A549 (cell line): ENCODE data around the gene TESMIN. TPM values are rescaled to one million over a fixed set of nuclear protein-coding genes. Genes with fewer than 3 reads are reported as not detected.

Source experiments
- ATAC-seq, 2 experiments: fragments of 200-7000 bp in 1 of 2; fragments of >200 bp in 1 of 2; cut with Nextera tagmentation in 1 of 2; cut with Tn5 transposase in 1 of 2; 3 replicates each; pipeline versions ENCODE4 v1.8.0 to v1.9.1; 2018 to 2020; ENCODE audit warnings: mild to moderate bottlenecking in 1 of 2, moderate library complexity in 1 of 2
- CTCF ChIA-PET: fragments of 300-600 bp; sonication (Branson Sonifier 250); formaldehyde crosslinking; extraction: SDS; loops from one replicate; lab custom pipeline; 2021; ENCODE audit warnings: antibody characterized with exemption, inconsistent platforms; lab: Yijun Ruan, JAX
- POLR2A ChIA-PET: fragments of 350-600 bp; formaldehyde crosslinking; extraction: SDS; loops from one replicate; lab custom pipeline; 2021; ENCODE audit warnings: antibody characterized with exemption, inconsistent platforms; lab: Yijun Ruan, JAX
- DNase-seq, 2 experiments: peaks; one replicate each; pipeline versions ENCODE4 v3.0.0 to v3.0.0-alpha.2; 2011 to 2016; ENCODE audit warnings: low read depth in 1 of 2, low spot score in 1 of 2
- FAIRE-seq: peaks from 2 replicates; lab custom pipeline; 2011; peaks lifted over from hg19 to GRCh38; lab: Jason Lieb, UNC
- H3K27ac ChIP-seq, 2 experiments: fragments of >200 bp; sonication (Bioruptor Twin); formaldehyde crosslinking; 3 replicates each; pipeline ENCODE4 v1.5.1; 2016 to 2017
- H3K4me1 ChIP-seq: fragments of >200 bp; sonication (Bioruptor Twin); formaldehyde crosslinking; 3 replicates; pipeline ENCODE4 v1.6.1; 2016
- H3K4me2 ChIP-seq: fragments of >200 bp; sonication (Bioruptor Twin); formaldehyde crosslinking; 3 replicates; pipeline ENCODE4 v1.6.1; 2016
- H3K4me3 ChIP-seq: fragments of >200 bp; sonication (Bioruptor Twin); formaldehyde crosslinking; 3 replicates; pipeline ENCODE4 v1.5.1; 2016
- H3K9me3 ChIP-seq: fragments of >200 bp; sonication (Bioruptor Twin); formaldehyde crosslinking; 3 replicates; pipeline ENCODE4 v1.6.1; 2016
- BHLHE40 ChIP-seq: IDR thresholded peaks from 2 replicates; pipeline ENCODE4 v1.6.1; 2012; ENCODE audit warnings: low read depth, low read length, inconsistent platforms
- CBX8 ChIP-seq: fragments of 200-600 bp; sonication (generic); IDR thresholded peaks from 2 replicates; pipeline ENCODE4 v1.6.1; 2016
- CEBPB ChIP-seq, 2 experiments: fragments of >200 bp in 1 of 2; sonication (Bioruptor Twin) in 1 of 2; formaldehyde crosslinking in 1 of 2; IDR thresholded peaks; 2 replicates each; pipeline ENCODE4 v1.6.1; 2012 to 2016
- HOXA7 ChIP-seq: fragments of 250-450 bp; sonication (Bioruptor Pico); IDR thresholded peaks from 2 replicates; pipeline ENCODE4 v1.5.0; 2020; ENCODE audit warnings: mild to moderate bottlenecking, moderate library complexity
- HOXB5 ChIP-seq: fragments of 250-450 bp; sonication (Bioruptor Pico); IDR thresholded peaks from 2 replicates; pipeline ENCODE4 v1.5.0; 2020; ENCODE audit warnings: mild to moderate bottlenecking, moderate library complexity
- JUN ChIP-seq, 2 experiments: fragments of >200 bp; sonication (Bioruptor Twin); formaldehyde crosslinking; IDR thresholded peaks; 2 replicates in 1 of 2; 3 replicates in 1 of 2; pipeline ENCODE4 v1.6.1; 2016 to 2017
- NR3C1 ChIP-seq: fragments of >200 bp; sonication (Bioruptor Twin); formaldehyde crosslinking; IDR thresholded peaks from 3 replicates; pipeline ENCODE4 v1.6.1; 2017
- POLR2A ChIP-seq: IDR thresholded peaks from 2 replicates; pipeline ENCODE4 v1.6.1; 2012; ENCODE audit warnings: mild to moderate bottlenecking, low read length
- POLR2AphosphoS2 ChIP-seq: conservative IDR thresholded peaks from 2 replicates; pipeline ENCODE4 v1.6.1; 2012; ENCODE audit warnings: low read length, improper control_type of control experiment, inconsistent platforms
- TFCP2L1 ChIP-seq: fragments of 250-450 bp; sonication (Bioruptor Pico); IDR thresholded peaks from 2 replicates; pipeline ENCODE4 v1.5.0; 2021; ENCODE audit warnings: mild to moderate bottlenecking
- TP53 ChIP-seq: fragments of 250-450 bp; sonication (Bioruptor Pico); IDR thresholded peaks from 2 replicates; pipeline ENCODE4 v1.5.0; 2021; ENCODE audit warnings: mild to moderate bottlenecking, moderate library complexity
- ZFP36 ChIP-seq: fragments of 450-650 bp; IDR thresholded peaks from 2 replicates; pipeline ENCODE4 v1.6.1; 2014; ENCODE audit warnings: borderline replicate concordance; ENCODE audit not compliant: partially characterized antibody
- WGBS: methylation state at CpG from one replicate; pipeline ENCODE4 v1.1.6; 2017; ENCODE audit errors: missing lambda C conversion rate; 5-methylcytosine and 5-hydroxymethylcytosine counted together
- polyA plus RNA-seq, 4 experiments: library from polyadenylated mRNA; depleted of rRNA in 3 of 4; stranded (reverse); fragments of >200 nt; fragmentation: RNase III in 1 of 4; extraction: RNeasy Plus Mini Kit Qiagen cat#74134 plus additional on column Dnase treatment in 1 of 4; gene quantifications; 2 replicates in 3 of 4; 3 replicates in 1 of 4; pipeline ENCODE4 v1.2.3, GENCODE V29; 2011 to 2017
- TF ChIP-seq, protein P1 (sequence below): IDR thresholded peaks from 2 replicates; pipeline ENCODE4 v1.6.1; 2012
- TF ChIP-seq, protein P2 (sequence below): fragments of >200 bp; sonication (Bioruptor Twin); formaldehyde crosslinking; IDR thresholded peaks from 3 replicates; pipeline ENCODE4 v1.6.1; 2016
- TF ChIP-seq, protein P3 (sequence below): fragments of >200 bp; sonication (Bioruptor Twin); formaldehyde crosslinking; IDR thresholded peaks from 3 replicates; pipeline ENCODE4 v1.5.1; 2016
- TF ChIP-seq, protein P4 (sequence below): fragments of >200 bp; sonication (Bioruptor Twin); formaldehyde crosslinking; IDR thresholded peaks from 2 replicates; pipeline ENCODE4 v1.6.1; 2016
- TF ChIP-seq, protein P5 (sequence below): fragments of 450-650 bp; IDR thresholded peaks from 2 replicates; pipeline ENCODE4 v1.6.1; 2014; ENCODE audit warnings: antibody characterized with exemption

TESMIN gene
- polyA plus RNA-seq, 2 of the 4 experiments (the other 2 are of a cell fraction): 4.5 to 5.2 TPM

DNA sequence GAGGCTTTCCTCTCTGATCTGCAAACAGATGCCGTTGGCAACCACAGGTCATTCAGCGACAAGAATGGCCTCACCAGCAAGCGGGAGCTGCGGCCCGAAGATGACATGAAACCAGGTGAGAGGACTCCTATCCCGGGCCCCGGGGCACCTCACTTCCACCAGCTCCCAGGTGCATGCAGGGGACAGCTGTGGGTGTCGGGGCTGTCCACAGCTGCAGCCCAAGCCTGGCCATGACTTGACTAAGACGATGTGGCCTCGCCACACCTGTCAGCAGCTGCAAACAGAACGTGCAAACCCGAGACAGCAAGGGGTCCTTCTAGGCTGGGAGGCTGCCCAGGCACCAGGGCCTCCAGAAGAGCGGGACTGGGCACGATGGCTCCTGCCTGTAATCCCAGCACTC is 63.3 kb downstream of the TESMIN start (continued):
- TF ChIP-seq, protein P1, sequence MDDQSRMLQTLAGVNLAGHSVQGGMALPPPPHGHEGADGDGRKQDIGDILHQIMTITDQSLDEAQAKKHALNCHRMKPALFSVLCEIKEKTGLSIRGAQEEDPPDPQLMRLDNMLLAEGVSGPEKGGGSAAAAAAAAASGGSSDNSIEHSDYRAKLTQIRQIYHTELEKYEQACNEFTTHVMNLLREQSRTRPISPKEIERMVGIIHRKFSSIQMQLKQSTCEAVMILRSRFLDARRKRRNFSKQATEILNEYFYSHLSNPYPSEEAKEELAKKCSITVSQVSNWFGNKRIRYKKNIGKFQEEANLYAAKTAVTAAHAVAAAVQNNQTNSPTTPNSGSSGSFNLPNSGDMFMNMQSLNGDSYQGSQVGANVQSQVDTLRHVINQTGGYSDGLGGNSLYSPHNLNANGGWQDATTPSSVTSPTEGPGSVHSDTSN: no peak
- TF ChIP-seq, protein P2, sequence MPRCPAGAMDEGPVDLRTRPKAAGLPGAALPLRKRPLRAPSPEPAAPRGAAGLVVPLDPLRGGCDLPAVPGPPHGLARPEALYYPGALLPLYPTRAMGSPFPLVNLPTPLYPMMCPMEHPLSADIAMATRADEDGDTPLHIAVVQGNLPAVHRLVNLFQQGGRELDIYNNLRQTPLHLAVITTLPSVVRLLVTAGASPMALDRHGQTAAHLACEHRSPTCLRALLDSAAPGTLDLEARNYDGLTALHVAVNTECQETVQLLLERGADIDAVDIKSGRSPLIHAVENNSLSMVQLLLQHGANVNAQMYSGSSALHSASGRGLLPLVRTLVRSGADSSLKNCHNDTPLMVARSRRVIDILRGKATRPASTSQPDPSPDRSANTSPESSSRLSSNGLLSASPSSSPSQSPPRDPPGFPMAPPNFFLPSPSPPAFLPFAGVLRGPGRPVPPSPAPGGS: no peak
- TF ChIP-seq BHLHE40 (no peak), NR3C1 (no peak), TFCP2L1 (no peak), JUN (IDR thresholded peaks at IDR 0.05) (no peak)

DNA sequence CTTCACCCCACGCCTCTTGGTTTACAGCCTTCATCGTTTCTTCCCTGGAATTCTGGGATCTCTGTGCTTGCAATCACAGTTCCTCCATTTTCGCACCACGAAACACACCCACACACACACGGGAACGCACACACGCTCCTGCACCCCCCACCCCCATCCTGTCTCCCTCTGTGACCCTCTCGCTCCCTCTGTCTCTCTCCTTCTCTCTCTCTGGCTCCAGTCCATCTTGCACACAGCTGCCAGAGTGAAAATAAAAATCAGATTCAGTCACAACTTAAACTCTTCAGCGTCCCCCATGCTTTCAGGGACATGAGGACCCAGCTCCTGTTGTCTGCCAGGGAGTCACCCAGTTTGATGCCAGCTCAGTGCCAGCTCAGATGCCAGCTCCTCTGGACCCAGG is 64.0 kb downstream of the TESMIN start:
- ChIA-PET POLR2A (no interaction called here), CTCF (interaction anchor here (0.7 to 1.4 kb wide), 2 partner anchors 44 to 139 kb away, joined by 3 to 4 read pairs; no protein-coding TSS in a partner anchor)
- Histone ChIP-seq H3K4me3 (no peak overlapping the region), H3K9me3 (no peaks in the 10 kb centered on the region), H3K4me1 (peaks cover 2% of the 10 kb centered on the region; the same call in 1 of the 3 replicates), H3K4me2 (no peak overlapping the region), H3K27ac (no peak overlapping the region)
- FAIRE-seq (no peak), ATAC-seq (no peak), DNase-seq (no peak)
- 85% methylated on average over 9 of the region's 9 CpGs for WGBS
- TF ChIP-seq, protein P1: no peak
- TF ChIP-seq TP53 (no peak), POLR2AphosphoS2 (no peak), CEBPB (IDR thresholded peaks at IDR 0.05) (no peak), HOXB5 (CRISPR knock-in tag) (no peak), ZFP36 (no peak)
- TF ChIP-seq, protein P3, sequence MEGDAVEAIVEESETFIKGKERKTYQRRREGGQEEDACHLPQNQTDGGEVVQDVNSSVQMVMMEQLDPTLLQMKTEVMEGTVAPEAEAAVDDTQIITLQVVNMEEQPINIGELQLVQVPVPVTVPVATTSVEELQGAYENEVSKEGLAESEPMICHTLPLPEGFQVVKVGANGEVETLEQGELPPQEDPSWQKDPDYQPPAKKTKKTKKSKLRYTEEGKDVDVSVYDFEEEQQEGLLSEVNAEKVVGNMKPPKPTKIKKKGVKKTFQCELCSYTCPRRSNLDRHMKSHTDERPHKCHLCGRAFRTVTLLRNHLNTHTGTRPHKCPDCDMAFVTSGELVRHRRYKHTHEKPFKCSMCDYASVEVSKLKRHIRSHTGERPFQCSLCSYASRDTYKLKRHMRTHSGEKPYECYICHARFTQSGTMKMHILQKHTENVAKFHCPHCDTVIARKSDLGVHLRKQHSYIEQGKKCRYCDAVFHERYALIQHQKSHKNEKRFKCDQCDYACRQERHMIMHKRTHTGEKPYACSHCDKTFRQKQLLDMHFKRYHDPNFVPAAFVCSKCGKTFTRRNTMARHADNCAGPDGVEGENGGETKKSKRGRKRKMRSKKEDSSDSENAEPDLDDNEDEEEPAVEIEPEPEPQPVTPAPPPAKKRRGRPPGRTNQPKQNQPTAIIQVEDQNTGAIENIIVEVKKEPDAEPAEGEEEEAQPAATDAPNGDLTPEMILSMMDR: no peak
- TF ChIP-seq, protein P4, sequence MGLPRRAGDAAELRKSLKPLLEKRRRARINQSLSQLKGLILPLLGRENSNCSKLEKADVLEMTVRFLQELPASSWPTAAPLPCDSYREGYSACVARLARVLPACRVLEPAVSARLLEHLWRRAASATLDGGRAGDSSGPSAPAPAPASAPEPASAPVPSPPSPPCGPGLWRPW: no peak

DNA sequence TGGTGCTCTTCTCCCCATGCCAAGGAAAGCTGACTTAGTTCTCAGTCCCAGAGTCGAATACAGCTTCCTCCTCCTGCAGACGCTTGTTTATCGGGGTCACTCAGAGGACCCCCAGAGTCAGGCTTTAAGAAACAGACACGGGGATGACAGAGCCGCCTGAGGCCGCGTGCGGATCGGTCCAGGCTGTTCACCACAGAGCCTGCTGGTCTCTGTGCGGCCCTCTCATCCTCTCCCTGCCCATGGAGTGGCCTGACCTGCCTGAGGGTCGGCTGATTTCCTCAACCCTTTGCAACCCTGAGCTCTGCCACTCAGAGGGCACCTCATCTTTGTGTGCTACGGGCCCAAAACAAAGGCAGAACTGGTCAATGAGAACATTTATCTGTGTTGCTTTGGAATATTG is 64.8 kb downstream of the TESMIN start:
- H3K4me2 ChIP-seq: no peak overlapping the region
- FAIRE-seq: no peak
- peaks cover 2% of the 10 kb centered on the region; the same call in 1 of the 3 replicates for H3K4me1 ChIP-seq
- H3K9me3 ChIP-seq: no peaks in the 10 kb centered on the region
- ChIA-PET CTCF (interaction anchor here (1.4 kb wide), 1 partner anchor 43 kb away, joined by 4 read pairs; no protein-coding TSS in a partner anchor), POLR2A (no interaction called here)
- TF ChIP-seq HOXB5 (CRISPR knock-in tag): no peak
- no peak for TF ChIP-seq POLR2AphosphoS2
- no peak for TF ChIP-seq POLR2A
- TF ChIP-seq, protein P4: no peak
- TF ChIP-seq CBX8: no peak
- TF ChIP-seq, protein P5, sequence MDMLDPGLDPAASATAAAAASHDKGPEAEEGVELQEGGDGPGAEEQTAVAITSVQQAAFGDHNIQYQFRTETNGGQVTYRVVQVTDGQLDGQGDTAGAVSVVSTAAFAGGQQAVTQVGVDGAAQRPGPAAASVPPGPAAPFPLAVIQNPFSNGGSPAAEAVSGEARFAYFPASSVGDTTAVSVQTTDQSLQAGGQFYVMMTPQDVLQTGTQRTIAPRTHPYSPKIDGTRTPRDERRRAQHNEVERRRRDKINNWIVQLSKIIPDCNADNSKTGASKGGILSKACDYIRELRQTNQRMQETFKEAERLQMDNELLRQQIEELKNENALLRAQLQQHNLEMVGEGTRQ: no peak
- no peak for TF ChIP-seq HOXA7 (CRISPR knock-in tag)
- H3K4me3 ChIP-seq: no peak overlapping the region
- H3K27ac ChIP-seq: no peak overlapping the region
- no peak for ATAC-seq
- 83% methylated on average over 7 of the region's 12 CpGs for WGBS
- no peak for DNase-seq
